GM23338 (cell line): ENCODE data around the gene SORCS2. TPM values are rescaled to one million over a fixed set of nuclear protein-coding genes. Genes with fewer than 3 reads are reported as not detected.

ENCODE experiments used
- ATAC-seq: fragments of 200-7000 bp; cut with Tn5 transposase; 3 replicates; pipeline ENCODE4 v1.9.1; 2020
- DNase-seq: peaks from one replicate; pipeline ENCODE4 v3.0.0-alpha.2; 2015; ENCODE audit warnings: low spot score
- H2AFZ ChIP-seq: fragments of 200-600 bp; sonication (generic); 2 replicates; pipeline ENCODE4 v1.8.0; 2016; ENCODE audit warnings: antibody characterized with exemption, mild to moderate bottlenecking, moderate library complexity
- H3F3A ChIP-seq: fragments of 200-600 bp; sonication (generic); replicated peaks from 2 replicates; pipeline ENCODE4 v1.8.0; 2017; ENCODE audit warnings: antibody characterized with exemption, mixed run types, low read depth
- H3K27ac ChIP-seq: fragments of 200-600 bp; sonication (generic); 2 replicates; pipeline ENCODE4 v1.6.1; 2016; ENCODE audit warnings: low read depth
- H3K27me3 ChIP-seq: fragments of 200-600 bp; sonication (generic); 2 replicates; pipeline ENCODE4 v1.8.0; 2016; ENCODE audit warnings: mild to moderate bottlenecking, mixed run types, moderate library complexity; ENCODE audit not compliant: insufficient read depth
- H3K36me3 ChIP-seq: fragments of 200-600 bp; sonication (generic); 2 replicates; pipeline ENCODE4 v1.8.0; 2016; ENCODE audit warnings: mild to moderate bottlenecking; ENCODE audit not compliant: insufficient read depth
- H3K4me1 ChIP-seq: fragments of 200-600 bp; sonication (generic); 2 replicates; pipeline ENCODE4 v1.8.0; 2016; ENCODE audit warnings: mild to moderate bottlenecking, moderate library complexity; ENCODE audit not compliant: insufficient read depth
- H3K4me2 ChIP-seq: fragments of 200-600 bp; sonication (generic); 2 replicates; pipeline ENCODE4 v1.7.1; 2017; ENCODE audit warnings: mixed run types
- H3K4me3 ChIP-seq: fragments of 200-600 bp; sonication (generic); 2 replicates; pipeline ENCODE4 v1.6.1; 2016; ENCODE audit warnings: mixed run types
- H3K79me2 ChIP-seq: fragments of 200-600 bp; sonication (generic); replicated peaks from 2 replicates; pipeline ENCODE4 v1.8.0; 2017; ENCODE audit warnings: mild to moderate bottlenecking; ENCODE audit not compliant: insufficient read depth
- H3K9me2 ChIP-seq: fragments of 200-600 bp; sonication (generic); 2 replicates; pipeline ENCODE4 v1.8.0; 2017; ENCODE audit not compliant: insufficient read depth
- H4K20me1 ChIP-seq: fragments of 200-600 bp; sonication (generic); replicated peaks from 2 replicates; pipeline ENCODE4 v1.8.0; 2017; ENCODE audit warnings: mild to moderate bottlenecking; ENCODE audit not compliant: insufficient read depth
- H3K27ac Mint-ChIP-seq: 2 replicates; pipeline ENCODE4 v1.8.0; 2020; ENCODE audit warnings: inconsistent platforms, mild to moderate bottlenecking, moderate library complexity, mixed read lengths
- H3K27me3 Mint-ChIP-seq: 3 replicates; pipeline ENCODE4 v1.8.0; 2022; ENCODE audit warnings: low read depth, mild to moderate bottlenecking, moderate library complexity, mixed read lengths, inconsistent platforms; ENCODE audit not compliant: insufficient read depth, poor library complexity
- H3K36me3 Mint-ChIP-seq: 3 replicates; pipeline ENCODE4 v1.8.0; 2021; ENCODE audit warnings: low read depth, mild to moderate bottlenecking, inconsistent platforms, moderate library complexity, mixed read lengths
- H3K4me1 Mint-ChIP-seq: 3 replicates; pipeline ENCODE4 v1.8.0; 2020; ENCODE audit warnings: mild to moderate bottlenecking, inconsistent platforms, mixed read lengths
- H3K4me3 Mint-ChIP-seq: 3 replicates; pipeline ENCODE4 v1.8.0; 2021; ENCODE audit warnings: moderate library complexity, mild to moderate bottlenecking, inconsistent platforms, mixed read lengths
- H3K9me3 Mint-ChIP-seq: 3 replicates; pipeline ENCODE4 v1.8.0; 2020; ENCODE audit warnings: moderate library complexity, mild to moderate bottlenecking, inconsistent platforms, mixed read lengths
- CREB1 ChIP-seq: fragments of 250-450 bp; sonication (Bioruptor Pico); IDR thresholded peaks from 2 replicates; pipeline ENCODE4 v1.5.0; 2020; ENCODE audit warnings: low read depth, mild to moderate bottlenecking, moderate library complexity
- EZH2 ChIP-seq: fragments of 200-600 bp; sonication (generic); IDR thresholded peaks from one replicate; pipeline ENCODE4 v1.8.0; 2017; ENCODE audit warnings: antibody characterized with exemption, mild to moderate bottlenecking, low read depth; ENCODE audit not compliant: unreplicated experiment
- STAT1 ChIP-seq: IDR thresholded peaks from one replicate; pipeline ENCODE4 v1.6.1; 2016; ENCODE audit warnings: antibody characterized with exemption; ENCODE audit not compliant: unreplicated experiment
- ZNF114 ChIP-seq: fragments of 250-450 bp; sonication (Bioruptor Pico); IDR thresholded peaks from 2 replicates; pipeline ENCODE4 v1.5.0; 2020; ENCODE audit warnings: mild to moderate bottlenecking, moderate library complexity
- ZNF462 ChIP-seq: fragments of 250-450 bp; sonication (Bioruptor Pico); IDR thresholded peaks from 2 replicates; pipeline ENCODE4 v1.5.0; 2020; ENCODE audit warnings: mild to moderate bottlenecking, moderate library complexity
- polyA plus RNA-seq: library from polyadenylated mRNA; unstranded; fragments of >200 nt; fragmentation: Nextera tagmentation; extraction: Ambion mirVana; gene quantifications from 2 replicates; pipeline ENCODE4 v1.2.1, GENCODE V29; 2016
- total RNA-seq: library from RNA; depleted of rRNA; stranded (reverse); fragments of >200 nt; shearing (Covaris generic); gene quantifications from 2 replicates; pipeline ENCODE4 v1.2.3, GENCODE V29; 2014
- TF ChIP-seq, protein P1 (sequence below): IDR thresholded peaks from 2 replicates; pipeline ENCODE4 v1.6.1; 2016; ENCODE audit warnings: antibody characterized with exemption

Gene SORCS2
- total and polyA plus RNA-seq, 2 experiments from 2014 or later: 0.47 to 2.4 TPM

GRCh38 chr4:7470111-7470510, 277.8 kb downstream of the SORCS2 start (continued):
- no peak for TF ChIP-seq ZNF462 (CRISPR knock-in tag)

DNA sequence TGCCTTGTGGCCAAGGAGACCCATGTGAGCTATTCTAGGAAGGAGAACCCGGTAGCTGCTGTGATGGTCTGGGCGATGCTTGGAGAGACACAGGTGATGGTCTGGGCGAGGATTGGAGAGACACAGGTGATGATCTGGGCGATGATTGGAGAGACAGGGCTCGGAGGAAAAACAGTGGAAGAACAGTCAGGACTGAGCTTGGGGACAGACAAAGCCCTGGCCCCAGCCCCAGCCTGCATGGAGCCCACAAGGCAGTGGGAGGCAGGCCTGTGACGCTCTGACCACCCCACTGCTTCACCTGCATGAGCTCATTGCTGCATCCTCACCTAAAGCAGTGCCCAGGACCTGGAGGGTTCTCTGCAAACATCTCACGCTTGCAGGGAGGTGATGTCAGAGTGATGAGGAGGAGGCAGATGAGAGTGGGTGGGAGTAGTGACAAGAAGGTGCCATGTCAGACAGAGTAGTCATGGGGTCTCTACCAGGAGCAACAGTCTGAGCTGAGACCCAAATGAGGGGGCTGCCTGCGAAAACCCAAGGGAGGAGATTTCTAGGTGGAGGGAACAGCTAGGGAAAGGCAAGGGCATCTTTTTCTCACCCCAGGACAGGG, 278.3 kb downstream of the SORCS2 start:
- no peak for ATAC-seq
- Histone ChIP-seq H3K4me3 (no peak overlapping the region), H3K9me2 (no peaks in the 10 kb centered on the region), H2AFZ (no peak overlapping the region), H3K79me2 (no peaks in the 10 kb centered on the region), H3F3A (no peaks in the 10 kb centered on the region), H3K36me3 (no peaks in the 10 kb centered on the region), H4K20me1 (no peaks in the 10 kb centered on the region), H3K27ac (no peak overlapping the region), H3K27me3 (no peaks in the 10 kb centered on the region), H3K4me1 (no peaks in the 10 kb centered on the region), H3K4me2 (no peak overlapping the region)
- H3K9me3 Mint-ChIP-seq: peaks cover 2% of the 10 kb centered on the region; the same call in 2 of the 3 replicates
- no peak for DNase-seq
- no peak overlapping the region for H3K4me3 Mint-ChIP-seq
- peaks cover 17% of the 10 kb centered on the region for H3K27me3 Mint-ChIP-seq
- H3K27ac Mint-ChIP-seq: no peak overlapping the region
- H3K4me1 Mint-ChIP-seq: peaks cover 13% of the 10 kb centered on the region
- no peaks in the 10 kb centered on the region for H3K36me3 Mint-ChIP-seq
- TF ChIP-seq ZNF114 (CRISPR knock-in tag) (no peak), STAT1 (no peak), EZH2 (no peak), ZNF462 (CRISPR knock-in tag) (no peak), CREB1 (CRISPR knock-in tag) (no peak)
- TF ChIP-seq, protein P1, sequence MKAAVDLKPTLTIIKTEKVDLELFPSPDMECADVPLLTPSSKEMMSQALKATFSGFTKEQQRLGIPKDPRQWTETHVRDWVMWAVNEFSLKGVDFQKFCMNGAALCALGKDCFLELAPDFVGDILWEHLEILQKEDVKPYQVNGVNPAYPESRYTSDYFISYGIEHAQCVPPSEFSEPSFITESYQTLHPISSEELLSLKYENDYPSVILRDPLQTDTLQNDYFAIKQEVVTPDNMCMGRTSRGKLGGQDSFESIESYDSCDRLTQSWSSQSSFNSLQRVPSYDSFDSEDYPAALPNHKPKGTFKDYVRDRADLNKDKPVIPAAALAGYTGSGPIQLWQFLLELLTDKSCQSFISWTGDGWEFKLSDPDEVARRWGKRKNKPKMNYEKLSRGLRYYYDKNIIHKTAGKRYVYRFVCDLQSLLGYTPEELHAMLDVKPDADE: no peak
